ENCODE results near the gene GPBP1.
"Not testable (repeated sequence)": the region's sequence is repeated elsewhere in the genome, so short reads cannot be mapped to it uniquely, and the experiment has no call there.

Gene GPBP1

GRCh38 chr5:57298985-57299491 lies 125.2 kb downstream of the GPBP1 start:
- H3K36me3 Mint-ChIP-seq (ENCODE audit: low read depth), result no peaks in the 10 kb centered on the region
- no peak overlapping the region for H3K27ac Mint-ChIP-seq
- intact Hi-C loops (cut with micrococcal nuclease), result loop anchor here (1.0 to 10.0 kb wide), 5 partner anchors 134 to 1556 kb away; no protein-coding TSS in a partner anchor
- H3K9me3 Mint-ChIP-seq, result no peaks in the 10 kb centered on the region
- peaks cover 13% of the 10 kb centered on the region for H3K4me1 Mint-ChIP-seq (ENCODE audit: low read depth)
- H3K4me3 Mint-ChIP-seq, result peak overlapping the region; percentile 73
- H3K27me3 Mint-ChIP-seq, result no peaks in the 10 kb centered on the region

- Mint-ChIP-seq H3K27me3 (no peaks in the 10 kb centered on the region), H3K36me3 (ENCODE audit: low read depth) (no peaks in the 10 kb centered on the region), H3K4me3 (no peak overlapping the region), H3K27ac (no peak overlapping the region), H3K4me1 (ENCODE audit: low read depth) (peaks cover 13% of the 10 kb centered on the region), H3K9me3 (no peaks in the 10 kb centered on the region)
- intact Hi-C loops (cut with micrococcal nuclease), result loop anchor here (1.0 to 10.0 kb wide), 5 partner anchors 133 to 1555 kb away; no protein-coding TSS in a partner anchor
Observed at GRCh38 chr5:57299986-57300385, 126.1 kb downstream of the GPBP1 start.

- H3K9me3 Mint-ChIP-seq, result peaks cover 13% of the 10 kb centered on the region
- H3K4me1 Mint-ChIP-seq (ENCODE audit: low read depth), result peaks cover 13% of the 10 kb centered on the region
- H3K27ac Mint-ChIP-seq, result no peak overlapping the region
- no peaks in the 10 kb centered on the region for H3K36me3 Mint-ChIP-seq (ENCODE audit: low read depth)
- no peaks in the 10 kb centered on the region for H3K27me3 Mint-ChIP-seq
- intact Hi-C loops (cut with micrococcal nuclease), result no loop called here
- H3K4me3 Mint-ChIP-seq, result no peak overlapping the region
Observed at GRCh38 chr5:57302164-57302563, 128.3 kb downstream of the GPBP1 start.

- Mint-ChIP-seq H3K4me1 (ENCODE audit: low read depth) (peaks cover 13% of the 10 kb centered on the region), H3K27ac (no peak overlapping the region), H3K9me3 (peaks cover 16% of the 10 kb centered on the region), H3K4me3 (no peak overlapping the region), H3K27me3 (no peaks in the 10 kb centered on the region), H3K36me3 (ENCODE audit: low read depth) (no peaks in the 10 kb centered on the region)
- intact Hi-C loops (cut with micrococcal nuclease), result no loop called here
Observed at GRCh38 chr5:57302643-57303042, 128.8 kb downstream of the GPBP1 start.

- peaks cover 8% of the 10 kb centered on the region for H3K4me1 Mint-ChIP-seq (ENCODE audit: low read depth)
- no peaks in the 10 kb centered on the region for H3K36me3 Mint-ChIP-seq (ENCODE audit: low read depth)
- intact Hi-C loops (cut with micrococcal nuclease), result no loop called here
- no peak overlapping the region for H3K27ac Mint-ChIP-seq
- peaks cover 28% of the 10 kb centered on the region for H3K9me3 Mint-ChIP-seq
- no peaks in the 10 kb centered on the region for H3K27me3 Mint-ChIP-seq
- no peak overlapping the region for H3K4me3 Mint-ChIP-seq
Observed at GRCh38 chr5:57303985-57304384, 130.1 kb downstream of the GPBP1 start.

- no peaks in the 10 kb centered on the region for H3K4me1 Mint-ChIP-seq (ENCODE audit: low read depth)
- no peak overlapping the region for H3K27ac Mint-ChIP-seq
- H3K4me3 Mint-ChIP-seq, result no peak overlapping the region
- intact Hi-C loops (cut with micrococcal nuclease), result no loop called here
- no peaks in the 10 kb centered on the region for H3K36me3 Mint-ChIP-seq (ENCODE audit: low read depth)
- H3K9me3 Mint-ChIP-seq, result peaks cover 30% of the 10 kb centered on the region
- no peaks in the 10 kb centered on the region for H3K27me3 Mint-ChIP-seq
Observed at GRCh38 chr5:57304931-57305330, 131.1 kb downstream of the GPBP1 start.

- Mint-ChIP-seq H3K36me3 (ENCODE audit: low read depth) (no peaks in the 10 kb centered on the region), H3K9me3 (peaks cover 30% of the 10 kb centered on the region), H3K4me3 (no peak overlapping the region), H3K27me3 (no peaks in the 10 kb centered on the region), H3K27ac (no peak overlapping the region), H3K4me1 (ENCODE audit: low read depth) (no peaks in the 10 kb centered on the region)
- intact Hi-C loops (cut with micrococcal nuclease), result no loop called here
Observed at GRCh38 chr5:57306359-57306758, 132.5 kb downstream of the GPBP1 start.

GRCh38 chr5:57307516-57307915 lies 133.7 kb downstream of the GPBP1 start:
- Mint-ChIP-seq H3K4me1 (ENCODE audit: low read depth) (no peaks in the 10 kb centered on the region), H3K27ac (no peak overlapping the region), H3K36me3 (ENCODE audit: low read depth) (no peaks in the 10 kb centered on the region), H3K4me3 (no peak overlapping the region), H3K9me3 (peaks cover 30% of the 10 kb centered on the region), H3K27me3 (no peaks in the 10 kb centered on the region)
- intact Hi-C loops (cut with micrococcal nuclease), result no loop called here

- H3K4me1 Mint-ChIP-seq (ENCODE audit: low read depth); intact Hi-C loops (cut with micrococcal nuclease); H3K36me3 Mint-ChIP-seq (ENCODE audit: low read depth); H3K4me3 Mint-ChIP-seq; H3K27ac Mint-ChIP-seq; H3K27me3 Mint-ChIP-seq: not testable (repeated sequence)
- H3K9me3 Mint-ChIP-seq, result peaks cover 30% of the 10 kb centered on the region
Observed at GRCh38 chr5:57309022-57309421, 135.2 kb downstream of the GPBP1 start.

GRCh38 chr5:57311251-57311650 lies 137.4 kb downstream of the GPBP1 start:
- Mint-ChIP-seq H3K4me1 (ENCODE audit: low read depth) (no peaks in the 10 kb centered on the region), H3K27me3 (no peaks in the 10 kb centered on the region), H3K4me3 (no peak overlapping the region), H3K9me3 (peaks cover 26% of the 10 kb centered on the region), H3K27ac (no peak overlapping the region), H3K36me3 (ENCODE audit: low read depth) (no peaks in the 10 kb centered on the region)
- intact Hi-C loops (cut with micrococcal nuclease), result no loop called here

- intact Hi-C loops (cut with micrococcal nuclease), result no loop called here
- no peaks in the 10 kb centered on the region for H3K27me3 Mint-ChIP-seq
- H3K36me3 Mint-ChIP-seq (ENCODE audit: low read depth), result no peaks in the 10 kb centered on the region
- no peak overlapping the region for H3K27ac Mint-ChIP-seq
- H3K4me1 Mint-ChIP-seq (ENCODE audit: low read depth), result no peaks in the 10 kb centered on the region
- peaks cover 17% of the 10 kb centered on the region for H3K9me3 Mint-ChIP-seq
- no peak overlapping the region for H3K4me3 Mint-ChIP-seq
Observed at GRCh38 chr5:57311921-57312735, 138.3 kb downstream of the GPBP1 start.

GRCh38 chr5:57313716-57314115 lies 139.9 kb downstream of the GPBP1 start:
- H3K9me3 Mint-ChIP-seq, result peaks cover 5% of the 10 kb centered on the region
- H3K4me3 Mint-ChIP-seq, result no peak overlapping the region
- no peaks in the 10 kb centered on the region for H3K36me3 Mint-ChIP-seq (ENCODE audit: low read depth)
- H3K4me1 Mint-ChIP-seq (ENCODE audit: low read depth), result no peaks in the 10 kb centered on the region
- no peaks in the 10 kb centered on the region for H3K27me3 Mint-ChIP-seq
- H3K27ac Mint-ChIP-seq, result no peak overlapping the region
- intact Hi-C loops (cut with micrococcal nuclease), result no loop called here
